Islet of Langerhans (tissue), 1 donor: ENCODE data around the gene FOXO1.
"Not testable (repeated sequence)": the region's sequence is repeated elsewhere in the genome, so short reads cannot be mapped to it uniquely, and the experiment has no call there.

Experiments used
- FAIRE-seq: peaks from one replicate; lab custom pipeline; 2011; peaks lifted over from hg19 to GRCh38; lab: Jason Lieb, UNC

Gene FOXO1

DNA sequence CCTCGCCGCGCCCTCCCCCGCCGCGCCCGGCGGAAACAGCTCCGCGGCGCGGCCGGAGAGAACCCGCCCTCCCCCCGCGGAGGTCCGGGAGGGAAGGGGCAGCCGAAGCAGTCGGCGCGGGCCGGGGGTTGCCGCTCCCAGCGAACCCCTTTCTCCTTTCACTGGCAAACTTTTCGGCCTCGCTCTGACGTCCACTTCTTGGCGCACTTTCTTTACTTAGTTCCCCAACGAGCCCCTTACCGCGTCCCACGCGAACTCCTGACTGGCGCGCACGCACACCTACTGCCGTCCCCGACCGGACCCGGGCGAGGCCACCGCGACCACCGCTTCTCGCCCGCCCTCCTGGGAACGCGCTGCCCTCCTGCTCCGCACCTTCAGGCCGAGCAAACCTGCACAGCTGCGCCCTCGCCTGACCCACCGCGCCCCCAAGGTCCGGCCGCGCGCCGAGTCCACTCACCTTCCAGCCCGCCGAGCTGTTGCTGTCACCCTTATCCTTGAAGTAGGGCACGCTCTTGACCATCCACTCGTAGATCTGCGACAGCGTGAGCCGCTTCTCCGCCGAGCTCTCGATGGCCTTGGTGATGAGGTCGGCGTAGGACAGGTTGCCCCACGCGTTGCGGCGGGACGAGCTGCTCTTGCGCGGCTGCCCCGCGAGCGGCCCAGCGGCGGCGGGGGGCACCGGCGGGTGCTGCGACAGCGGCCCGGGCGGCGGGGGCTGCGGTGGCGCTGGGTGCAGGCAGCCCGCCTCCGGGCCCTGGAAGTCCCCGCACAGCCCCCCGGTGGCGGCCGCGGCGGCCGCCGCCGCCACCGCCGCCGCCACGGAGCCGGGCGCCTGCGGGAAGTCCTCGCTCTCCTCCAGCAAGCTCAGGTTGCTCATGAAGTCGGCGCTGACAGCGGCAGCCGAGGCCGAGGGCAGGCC lies 1.1 kb downstream of the FOXO1 start:
- no peak for FAIRE-seq

DNA sequence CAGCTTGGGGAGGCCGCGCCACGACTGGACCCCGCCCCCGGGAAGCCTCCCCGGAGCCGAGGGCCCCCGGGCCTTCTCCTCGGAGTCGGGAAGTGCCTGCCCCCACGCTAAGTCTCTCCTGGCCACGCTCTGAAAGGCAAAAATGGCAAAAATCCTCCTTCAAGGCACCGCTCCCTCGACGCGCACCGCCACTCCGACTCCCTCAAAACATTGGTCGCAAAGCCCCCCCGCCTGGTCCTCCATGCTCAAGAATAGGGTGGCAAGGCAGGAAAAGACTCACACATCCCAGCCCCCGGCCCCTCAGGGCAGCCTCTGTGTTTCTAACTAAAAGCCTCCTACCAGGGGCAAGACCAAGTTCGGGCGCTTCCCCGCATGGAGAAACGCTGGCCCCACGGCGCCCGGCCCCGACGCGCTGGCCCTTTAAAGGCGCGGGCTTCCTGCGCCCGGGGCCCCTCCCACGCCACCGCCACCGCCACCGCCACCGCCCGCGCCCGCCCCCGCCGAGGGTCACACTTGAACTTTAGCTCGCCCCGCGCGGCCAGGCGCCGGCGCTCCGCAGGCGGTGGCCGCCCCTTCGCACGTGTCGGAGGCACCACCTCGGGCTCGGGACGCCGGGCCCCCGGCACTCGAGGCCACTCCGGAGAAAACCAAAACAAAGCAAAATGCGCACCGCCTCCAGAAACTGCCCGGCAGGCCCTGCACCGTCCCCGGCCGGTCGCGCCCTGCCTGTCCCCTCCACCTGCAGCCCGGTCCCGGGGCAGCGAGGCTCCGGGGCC lies 1.9 kb downstream of the FOXO1 start:
- FAIRE-seq = no peak

GRCh38 chr13:40664100-40664349 lies 2.4 kb downstream of the FOXO1 start:
- not testable (repeated sequence) for FAIRE-seq

DNA sequence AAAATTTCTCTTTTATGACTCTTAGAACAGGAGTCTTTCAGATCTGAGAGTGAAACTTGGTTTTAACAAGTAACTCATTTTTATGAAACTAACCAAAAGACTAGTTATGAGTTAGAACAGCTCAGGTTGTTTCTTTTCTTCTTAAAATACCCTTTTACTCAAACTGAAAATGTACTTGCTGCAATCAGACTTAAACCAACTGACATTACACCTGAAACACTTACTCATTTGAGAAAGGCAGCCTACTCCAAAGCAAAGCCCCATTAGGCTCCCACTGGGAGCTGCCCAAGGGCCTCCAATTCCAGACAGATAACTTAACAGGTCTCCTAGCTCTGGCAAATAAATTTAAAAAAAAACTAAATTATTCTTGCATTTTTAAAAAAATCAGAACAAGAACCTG lies 3.6 kb downstream of the FOXO1 start:
- FAIRE-seq = no peak

DNA sequence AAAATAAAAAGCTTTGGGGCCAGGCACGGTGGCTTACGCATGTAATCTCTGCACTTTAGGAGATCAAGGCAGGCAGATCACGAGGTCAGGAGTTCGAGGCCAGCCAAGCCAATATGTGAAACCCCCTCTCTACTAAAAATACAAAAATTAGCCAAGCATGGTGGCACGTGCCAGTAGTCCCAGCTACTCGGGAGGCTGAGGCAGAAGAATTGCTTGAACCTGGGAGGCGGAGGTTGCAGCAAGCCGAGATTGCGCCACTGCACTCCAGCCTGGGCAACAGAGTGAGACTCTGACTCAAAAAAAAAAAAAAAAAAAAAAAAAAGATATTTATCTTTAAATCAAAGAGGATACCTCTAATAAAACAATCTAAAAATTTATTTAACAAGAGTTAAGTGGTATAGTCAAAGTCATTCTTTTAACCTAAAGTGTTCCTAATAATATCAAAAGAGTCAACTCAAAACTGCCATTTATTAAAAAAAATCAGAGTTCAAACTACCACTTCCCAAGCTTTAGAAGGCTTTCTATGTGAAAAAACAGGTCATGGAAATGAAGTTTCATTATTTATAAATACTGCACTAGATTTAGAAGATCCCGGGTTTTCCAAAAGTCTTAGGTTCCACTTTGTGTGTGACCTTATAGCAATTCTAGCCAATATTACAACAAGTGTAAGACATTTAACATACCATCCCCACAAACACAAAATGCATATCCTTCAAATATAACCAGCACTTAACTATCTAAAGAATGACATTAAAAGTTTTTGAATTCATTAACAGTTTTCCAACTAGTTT lies 4.4 kb downstream of the FOXO1 start:
- no peak for FAIRE-seq

DNA sequence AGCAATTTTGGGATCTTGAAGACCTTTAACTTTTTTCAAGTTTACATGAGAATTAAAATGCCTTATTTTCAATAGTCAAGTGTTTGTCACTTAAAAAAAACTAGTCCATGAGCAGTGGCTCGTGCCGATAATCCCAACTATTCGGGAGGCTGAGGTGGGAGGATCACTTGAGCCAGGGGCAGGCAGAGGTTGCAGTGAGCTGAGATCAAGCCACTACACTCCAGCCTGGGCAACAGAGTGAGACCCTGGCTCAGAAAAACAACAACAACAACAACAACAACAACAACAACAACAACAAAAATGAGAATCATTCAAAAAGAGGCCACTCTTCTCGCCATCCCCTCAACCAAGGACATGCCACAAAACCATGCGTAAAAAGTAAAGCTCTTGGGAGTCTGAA lies 5.7 kb downstream of the FOXO1 start:
- FAIRE-seq = no peak

- no peak for FAIRE-seq
Measured at GRCh38 chr13:40660141-40660664, 6.2 kb downstream of the FOXO1 start.

GRCh38 chr13:40657951-40658350 lies 8.5 kb downstream of the FOXO1 start:
- no peak for FAIRE-seq

DNA sequence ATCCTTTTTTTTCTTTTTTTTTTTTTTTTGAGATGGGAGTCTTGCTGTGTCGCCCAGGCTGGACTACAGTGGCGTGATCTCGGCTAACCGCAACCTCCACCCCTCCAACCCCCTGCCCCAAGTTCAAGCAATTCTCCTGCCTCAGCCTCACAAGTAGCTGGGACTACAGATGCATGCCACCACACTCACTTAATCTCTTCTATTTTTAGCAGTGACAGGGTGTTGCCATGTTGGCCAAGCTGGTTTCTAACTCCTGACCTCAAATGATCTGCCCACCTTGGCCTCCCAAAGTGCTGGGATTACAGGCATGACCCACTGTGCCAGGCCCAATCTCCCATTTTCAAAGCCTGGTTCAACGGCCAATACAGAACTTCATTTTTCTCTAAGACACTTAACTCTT lies 9.1 kb downstream of the FOXO1 start:
- FAIRE-seq = no peak

DNA sequence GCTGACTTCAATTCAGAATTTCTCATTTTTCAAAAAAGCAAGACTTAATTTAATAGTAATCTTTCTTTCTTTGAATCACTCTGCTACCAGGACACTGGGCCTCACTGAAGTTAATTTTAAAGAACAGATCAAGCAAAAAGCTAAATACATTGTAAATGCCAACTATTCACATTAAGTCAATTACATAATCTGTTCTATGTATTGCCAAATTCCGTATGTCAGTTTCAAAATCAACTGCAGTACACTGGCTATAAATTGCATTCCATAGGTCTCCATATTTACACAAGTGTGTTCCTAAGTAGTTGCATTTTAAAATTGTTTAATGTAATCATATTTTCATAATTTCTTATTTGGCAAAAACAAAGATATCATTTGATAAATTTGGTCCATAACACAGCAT lies 10.1 kb downstream of the FOXO1 start:
- FAIRE-seq = peak; percentile 70

DNA sequence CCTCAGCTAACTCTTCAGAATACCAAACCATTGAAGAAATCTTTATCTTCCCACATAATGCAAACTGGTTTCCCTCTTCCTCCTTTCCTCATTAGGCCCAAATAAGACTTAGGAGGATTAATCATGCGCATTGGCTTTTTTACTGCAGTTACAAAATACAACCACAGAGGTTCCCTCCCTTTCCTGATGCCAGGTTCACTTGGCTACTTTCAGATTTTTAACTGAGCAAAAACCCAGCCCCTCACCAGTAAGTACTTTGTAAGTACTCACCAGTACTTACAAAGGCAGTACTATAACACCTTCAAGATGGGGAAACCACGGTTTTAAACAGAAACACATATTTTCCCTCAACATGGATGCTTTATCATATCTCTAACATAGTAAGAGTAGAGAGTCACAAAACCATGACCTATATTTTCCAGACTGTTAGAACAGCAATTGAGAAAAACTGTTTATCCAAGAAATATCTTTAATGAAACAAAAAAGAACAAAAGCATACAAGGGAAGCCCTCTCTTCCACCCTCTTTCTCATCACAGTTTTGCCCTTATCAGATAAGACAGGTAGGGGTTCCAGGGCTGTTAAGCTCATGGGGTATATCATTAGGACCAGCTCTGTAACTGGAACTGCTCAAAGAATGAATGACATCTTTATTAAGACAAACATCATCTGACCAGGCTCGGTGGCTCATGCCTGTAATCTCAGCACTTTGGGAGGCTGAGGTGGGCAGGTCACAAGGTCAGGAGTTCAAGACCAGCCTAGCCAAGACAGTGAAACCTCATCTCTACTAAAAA lies 12.7 kb downstream of the FOXO1 start:
- no peak for FAIRE-seq

DNA sequence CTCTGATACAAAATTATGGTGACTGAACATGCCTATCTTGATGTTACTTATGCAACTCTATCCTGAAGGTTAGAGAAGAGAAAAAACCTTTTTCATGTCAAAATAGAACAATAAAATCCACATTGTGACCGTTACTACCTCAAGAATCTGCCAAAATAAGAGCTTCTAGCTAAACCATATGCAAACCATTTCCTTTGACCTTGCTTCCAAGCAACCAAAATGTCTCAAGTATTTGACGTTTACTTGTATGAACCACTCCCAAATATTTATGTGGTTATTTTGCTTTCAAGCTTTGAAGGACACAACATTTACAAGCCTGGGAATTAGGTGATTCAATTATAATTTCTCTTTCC lies 13.9 kb downstream of the FOXO1 start:
- no peak for FAIRE-seq

DNA sequence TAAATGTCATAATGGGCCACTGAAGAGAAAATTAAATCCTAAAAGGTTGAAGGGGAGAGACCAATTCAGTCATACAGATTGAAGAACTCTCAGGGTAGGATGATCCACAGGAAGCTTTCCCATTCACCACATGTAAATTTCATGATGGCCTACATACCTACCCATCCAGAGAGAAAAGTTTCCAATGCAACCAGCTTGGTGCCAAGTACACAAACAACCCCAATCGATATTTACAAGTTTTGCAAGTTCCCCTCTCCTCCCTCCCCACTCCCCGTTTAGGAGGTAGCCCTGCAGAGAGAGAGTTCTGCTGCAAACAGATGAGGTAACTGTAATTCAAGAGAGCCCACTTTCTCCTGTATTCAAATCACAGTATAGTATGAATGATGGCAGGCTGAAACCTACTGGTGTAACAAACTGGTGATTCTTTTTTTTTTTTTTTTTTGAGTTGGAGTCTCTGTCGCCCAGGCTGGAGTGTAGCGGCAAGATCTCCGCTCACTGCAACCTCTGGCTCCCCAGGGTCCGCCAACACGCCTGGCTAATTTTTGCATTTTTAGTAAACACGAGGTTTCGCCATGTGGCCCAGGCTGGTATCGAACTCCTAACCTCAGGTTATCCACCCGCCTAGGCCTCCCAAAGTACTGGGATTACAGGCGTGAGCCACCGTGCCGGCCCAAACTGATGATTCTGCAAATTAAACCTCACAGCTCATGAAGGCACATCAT lies 14.4 kb downstream of the FOXO1 start:
- no peak for FAIRE-seq

GRCh38 chr13:40648841-40649240 lies 17.6 kb downstream of the FOXO1 start:
- FAIRE-seq = no peak

DNA sequence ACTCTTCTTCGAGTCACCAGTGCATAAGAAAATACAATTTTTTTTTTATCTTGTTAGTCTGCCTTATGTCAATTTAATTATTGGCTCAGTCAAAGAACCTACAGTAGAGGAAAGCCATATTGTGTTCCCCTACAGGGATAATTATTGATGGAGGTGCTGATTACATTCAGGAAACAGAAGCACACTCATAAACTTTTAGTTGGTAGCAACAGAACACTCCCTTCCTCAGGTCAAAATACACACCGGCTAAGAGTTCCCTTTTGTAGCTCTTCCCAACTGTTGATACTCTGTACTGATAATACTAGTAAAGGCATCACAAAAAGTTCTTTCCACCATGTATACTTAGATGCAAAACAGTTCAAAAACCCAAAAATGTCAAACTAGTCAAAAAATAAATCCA lies 18.4 kb downstream of the FOXO1 start:
- no peak for FAIRE-seq

GRCh38 chr13:40644838-40645604 lies 21.4 kb downstream of the FOXO1 start:
- FAIRE-seq = no peak

DNA sequence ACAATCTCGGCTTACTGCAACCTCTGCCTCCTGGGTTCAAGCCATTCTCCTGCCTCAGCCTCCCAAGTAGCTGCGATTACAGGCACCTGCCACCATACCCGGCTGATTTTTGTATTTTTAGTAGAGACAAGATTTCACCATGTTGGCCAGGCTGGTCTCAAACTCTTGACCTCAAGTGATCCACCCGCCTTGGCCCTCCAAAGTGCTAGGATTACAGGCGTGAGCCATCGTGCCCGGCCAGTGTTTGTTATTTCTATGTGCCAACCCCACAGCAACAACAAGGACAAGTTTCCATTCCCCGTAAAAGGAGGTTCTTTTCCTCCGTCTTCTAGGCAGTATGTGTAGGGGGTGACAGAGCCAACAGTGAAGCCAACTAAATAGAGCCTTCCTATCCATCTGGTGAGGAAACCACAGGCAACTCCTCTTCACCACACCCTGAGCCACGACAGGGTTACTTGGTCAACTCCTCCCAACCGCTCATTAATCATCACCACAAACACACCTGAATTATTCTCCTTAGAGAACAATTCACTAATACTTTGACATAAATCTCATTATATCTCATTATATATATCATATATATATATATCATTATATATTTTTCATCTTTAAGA lies 25.5 kb downstream of the FOXO1 start:
- FAIRE-seq = no peak

DNA sequence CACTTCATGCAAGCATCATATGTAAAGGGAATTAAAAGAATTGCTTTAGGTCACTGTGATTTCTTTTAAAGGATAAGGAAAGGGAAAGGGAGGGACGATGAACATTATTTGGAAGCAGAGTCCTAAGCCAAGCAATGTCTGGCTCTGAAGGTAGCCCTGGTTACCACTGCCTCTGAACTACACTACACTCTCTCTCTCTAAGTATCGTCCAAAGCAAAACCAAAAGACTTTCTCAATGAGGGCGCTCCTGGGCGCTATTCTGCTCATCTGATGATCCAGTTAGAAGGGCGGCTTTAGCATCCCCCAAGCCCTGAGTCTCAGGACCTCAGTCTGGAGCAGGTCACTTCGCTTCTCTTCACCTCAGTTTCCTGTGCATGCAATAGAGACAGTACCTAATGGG lies 26.2 kb downstream of the FOXO1 start:
- no peak for FAIRE-seq

DNA sequence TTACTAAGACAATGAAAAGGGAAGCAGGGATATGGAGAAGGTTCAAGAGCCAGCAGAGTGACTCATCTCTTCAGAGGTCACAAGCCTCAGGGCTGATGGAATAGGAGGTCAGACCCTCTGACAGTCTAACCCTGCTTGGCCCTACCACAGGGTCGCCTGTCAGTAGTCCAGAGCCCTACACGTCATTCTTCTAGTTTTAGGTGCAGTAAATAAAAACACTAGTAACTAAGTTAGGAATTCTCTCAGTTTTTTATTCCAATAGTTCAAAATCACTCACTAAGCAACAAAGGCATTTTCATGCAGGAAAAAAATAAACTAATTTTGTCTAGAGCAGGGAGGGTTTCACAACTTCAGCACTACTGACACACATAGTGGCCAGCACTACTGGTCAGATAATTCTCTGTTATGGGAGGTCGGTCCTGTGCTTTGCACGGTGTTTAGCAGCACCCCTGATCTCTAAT lies 27.2 kb downstream of the FOXO1 start:
- FAIRE-seq = no peak

DNA sequence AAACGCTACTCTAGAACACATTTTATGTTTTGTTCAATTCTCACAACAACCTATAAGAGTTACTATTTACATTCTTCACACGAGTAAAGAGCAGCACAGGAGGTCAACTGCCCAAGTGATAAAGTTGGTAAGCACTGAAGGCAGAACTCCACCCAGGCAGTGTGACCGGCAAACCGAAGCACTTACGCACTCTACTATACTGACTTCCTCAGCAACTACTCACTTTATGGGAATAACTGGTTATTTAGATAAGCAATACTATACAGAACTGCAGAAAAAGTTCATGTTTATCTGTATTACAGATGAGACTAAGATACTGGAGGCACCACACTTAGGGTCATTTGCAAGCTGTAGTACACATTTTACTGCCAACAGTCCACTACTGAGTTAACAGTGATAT lies 28.8 kb downstream of the FOXO1 start:
- FAIRE-seq = no peak
